ENCODE results near the gene APP. TPM values are rescaled to one million over a fixed set of nuclear protein-coding genes. Genes with fewer than 3 reads are reported as not detected.

Gene APP
- total RNA-seq, 2 experiments from 2014 or later = 0.55 TPM; not detected in 1

- Histone ChIP-seq H3K79me2 (ENCODE audit: insufficient read depth, low read depth, low read length) (no peaks in the 10 kb centered on the region), H3K9me2 (ENCODE audit: insufficient read depth, low read length) (no peaks in the 10 kb centered on the region), H3K4me3 (ENCODE audit: low read depth, low read length, poor library complexity, severe bottlenecking) (no peak overlapping the region), H2AFZ (ENCODE audit: low read length) (no peak overlapping the region), H3K4me2 (ENCODE audit: low read length) (no peak overlapping the region), H4K20me1 (ENCODE audit: insufficient read depth, low read length) (no peaks in the 10 kb centered on the region), H3K9me3 (ENCODE audit: low read length) (no peaks in the 10 kb centered on the region), H3K27ac (ENCODE audit: low read depth, low read length, poor library complexity, severe bottlenecking) (no peak overlapping the region), H3K36me3 (ENCODE audit: insufficient read depth, low read length) (no peaks in the 10 kb centered on the region), H3K4me1 (ENCODE audit: insufficient read depth, low read length, poor library complexity, severe bottlenecking) (no peaks in the 10 kb centered on the region)
- TF ChIP-seq, protein P1, sequence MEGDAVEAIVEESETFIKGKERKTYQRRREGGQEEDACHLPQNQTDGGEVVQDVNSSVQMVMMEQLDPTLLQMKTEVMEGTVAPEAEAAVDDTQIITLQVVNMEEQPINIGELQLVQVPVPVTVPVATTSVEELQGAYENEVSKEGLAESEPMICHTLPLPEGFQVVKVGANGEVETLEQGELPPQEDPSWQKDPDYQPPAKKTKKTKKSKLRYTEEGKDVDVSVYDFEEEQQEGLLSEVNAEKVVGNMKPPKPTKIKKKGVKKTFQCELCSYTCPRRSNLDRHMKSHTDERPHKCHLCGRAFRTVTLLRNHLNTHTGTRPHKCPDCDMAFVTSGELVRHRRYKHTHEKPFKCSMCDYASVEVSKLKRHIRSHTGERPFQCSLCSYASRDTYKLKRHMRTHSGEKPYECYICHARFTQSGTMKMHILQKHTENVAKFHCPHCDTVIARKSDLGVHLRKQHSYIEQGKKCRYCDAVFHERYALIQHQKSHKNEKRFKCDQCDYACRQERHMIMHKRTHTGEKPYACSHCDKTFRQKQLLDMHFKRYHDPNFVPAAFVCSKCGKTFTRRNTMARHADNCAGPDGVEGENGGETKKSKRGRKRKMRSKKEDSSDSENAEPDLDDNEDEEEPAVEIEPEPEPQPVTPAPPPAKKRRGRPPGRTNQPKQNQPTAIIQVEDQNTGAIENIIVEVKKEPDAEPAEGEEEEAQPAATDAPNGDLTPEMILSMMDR (conservative IDR thresholded peaks at IDR 0.05; ENCODE audit: low read length) = no peak
- no peak for TF ChIP-seq EZH2phosphoT487 (IDR thresholded peaks at IDR 0.05; ENCODE audit: borderline replicate concordance, low read depth, low read length)
- intact Hi-C loops (cut with micrococcal nuclease; ENCODE audit: unreplicated experiment) = no loop called here
- DNase-seq (ENCODE audit: low spot score) = no peak
- ChIA-PET POLR2A (no interaction called here), CTCF (ENCODE audit: unreplicated experiment) (no interaction called here)
- no TSS peak for BruUV-seq (replicated peaks)
Observed at GRCh38 chr21:26115899-26116298, 54.7 kb downstream of the APP start.

- H3K4me2 ChIP-seq (ENCODE audit: low read length) = no peak overlapping the region
- no peaks in the 10 kb centered on the region for H3K36me3 ChIP-seq (ENCODE audit: insufficient read depth, low read length)
- BruUV-seq (replicated peaks) = no TSS peak
Observed at GRCh38 chr21:26115305-26115704, 55.3 kb downstream of the APP start.

DNA sequence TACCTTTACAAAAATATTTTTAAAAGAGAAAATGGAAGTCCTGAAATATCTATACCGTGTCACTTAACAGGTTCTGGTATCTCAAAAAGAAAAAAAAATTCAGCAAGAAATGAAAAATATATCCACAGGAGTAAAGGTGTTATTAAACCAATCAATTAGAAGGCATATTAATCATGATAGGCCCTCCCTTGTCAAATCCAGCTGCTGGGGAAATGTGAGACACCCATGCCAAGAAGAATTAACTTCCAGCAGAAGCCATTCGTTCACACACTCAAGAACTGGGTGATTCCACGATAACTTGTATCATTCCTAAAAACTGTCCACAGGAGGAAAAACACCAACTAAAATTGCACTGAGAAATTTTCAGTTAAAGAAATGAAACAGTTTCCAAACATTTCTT is 57.6 kb downstream of the APP start:
- ChIA-PET CTCF (ENCODE audit: unreplicated experiment) (no interaction called here), POLR2A (no interaction called here)
- Histone ChIP-seq H3K79me2 (ENCODE audit: insufficient read depth, low read depth, low read length) (no peaks in the 10 kb centered on the region), H3K4me2 (ENCODE audit: low read length) (no peak overlapping the region), H3K4me1 (ENCODE audit: insufficient read depth, low read length, poor library complexity, severe bottlenecking) (no peaks in the 10 kb centered on the region), H4K20me1 (ENCODE audit: insufficient read depth, low read length) (no peaks in the 10 kb centered on the region), H3K9me3 (ENCODE audit: low read length) (no peaks in the 10 kb centered on the region), H2AFZ (ENCODE audit: low read length) (no peak overlapping the region), H3K9me2 (ENCODE audit: insufficient read depth, low read length) (no peaks in the 10 kb centered on the region), H3K27ac (ENCODE audit: low read depth, low read length, poor library complexity, severe bottlenecking) (no peak overlapping the region), H3K36me3 (ENCODE audit: insufficient read depth, low read length) (no peaks in the 10 kb centered on the region), H3K4me3 (ENCODE audit: low read depth, low read length, poor library complexity, severe bottlenecking) (no peak overlapping the region)
- no peak for TF ChIP-seq EZH2phosphoT487 (IDR thresholded peaks at IDR 0.05; ENCODE audit: borderline replicate concordance, low read depth, low read length)
- TF ChIP-seq, protein P1 (conservative IDR thresholded peaks at IDR 0.05; ENCODE audit: low read length) = no peak
- BruUV-seq (replicated peaks) = no TSS peak
- DNase-seq (ENCODE audit: low spot score) = no peak
- intact Hi-C loops (cut with micrococcal nuclease; ENCODE audit: unreplicated experiment) = no loop called here

More at GRCh38 chr21:26115305-26115704, 55.3 kb downstream of the APP start:
- Histone ChIP-seq H3K79me2 (ENCODE audit: insufficient read depth, low read depth, low read length) (no peaks in the 10 kb centered on the region), H2AFZ (ENCODE audit: low read length) (no peak overlapping the region), H3K4me3 (ENCODE audit: low read depth, low read length, poor library complexity, severe bottlenecking) (no peak overlapping the region), H3K9me3 (ENCODE audit: low read length) (no peaks in the 10 kb centered on the region), H4K20me1 (ENCODE audit: insufficient read depth, low read length) (no peaks in the 10 kb centered on the region), H3K4me1 (ENCODE audit: insufficient read depth, low read length, poor library complexity, severe bottlenecking) (no peaks in the 10 kb centered on the region), H3K27ac (ENCODE audit: low read depth, low read length, poor library complexity, severe bottlenecking) (no peak overlapping the region), H3K9me2 (ENCODE audit: insufficient read depth, low read length) (no peaks in the 10 kb centered on the region)
- ChIA-PET CTCF (ENCODE audit: unreplicated experiment) (no interaction called here), POLR2A (no interaction called here)
- intact Hi-C loops (cut with micrococcal nuclease; ENCODE audit: unreplicated experiment) = no loop called here
- no peak for DNase-seq (ENCODE audit: low spot score)
- no peak for TF ChIP-seq EZH2phosphoT487 (IDR thresholded peaks at IDR 0.05; ENCODE audit: borderline replicate concordance, low read depth, low read length)
- TF ChIP-seq, protein P1 (conservative IDR thresholded peaks at IDR 0.05; ENCODE audit: low read length) = no peak
